HL-60 (cell line): Measurements from ENCODE around the gene KRT86.

Experiments
- DNase-seq, 2 experiments: peaks; one replicate each; pipeline ENCODE4 v3.0.0-alpha.2; 2010 to 2020; ENCODE audit warnings: low read depth in 1 of 2, low spot score in 1 of 2
- H3K27ac ChIP-seq: fragments of 250-450 bp; sonication (Bioruptor Pico); replicated peaks from 2 replicates; pipeline ENCODE4 v1.5.1; 2020; ENCODE audit warnings: mild to moderate bottlenecking, moderate library complexity
- H3K27me3 ChIP-seq: fragments of 250-450 bp; sonication (Bioruptor Pico); 2 replicates; pipeline ENCODE4 v1.5.1; 2021; ENCODE audit warnings: mild to moderate bottlenecking, moderate library complexity; ENCODE audit not compliant: insufficient read depth, poor library complexity, severe bottlenecking
- H3K4me3 ChIP-seq: replicated peaks from 2 replicates; pipeline ENCODE4 v1.5.1; 2011; ENCODE audit warnings: mild to moderate bottlenecking, control low read depth, low read length; ENCODE audit not compliant: insufficient read depth
- GABPA ChIP-seq: IDR thresholded peaks from 2 replicates; pipeline ENCODE4 v1.6.1; 2012; ENCODE audit warnings: low read depth
- POLR2AphosphoS5 ChIP-seq: IDR thresholded peaks from 2 replicates; pipeline ENCODE4 v1.6.1; 2012; ENCODE audit warnings: low read depth
- SPI1 ChIP-seq: IDR thresholded peaks from 2 replicates; pipeline ENCODE4 v1.6.1; 2012; ENCODE audit warnings: low read depth, mild to moderate bottlenecking, borderline replicate concordance
- TF ChIP-seq, protein P1 (sequence below): IDR thresholded peaks from one replicate; pipeline ENCODE4 v1.5.1; 2011; ENCODE audit warnings: low read length, control low read depth, inconsistent platforms; ENCODE audit not compliant: insufficient read depth
- TF ChIP-seq, protein P2 (sequence below): IDR thresholded peaks from 2 replicates; pipeline ENCODE4 v1.6.1; 2012; ENCODE audit warnings: low read depth; ENCODE audit not compliant: insufficient replicate concordance

KRT86 gene

DNA sequence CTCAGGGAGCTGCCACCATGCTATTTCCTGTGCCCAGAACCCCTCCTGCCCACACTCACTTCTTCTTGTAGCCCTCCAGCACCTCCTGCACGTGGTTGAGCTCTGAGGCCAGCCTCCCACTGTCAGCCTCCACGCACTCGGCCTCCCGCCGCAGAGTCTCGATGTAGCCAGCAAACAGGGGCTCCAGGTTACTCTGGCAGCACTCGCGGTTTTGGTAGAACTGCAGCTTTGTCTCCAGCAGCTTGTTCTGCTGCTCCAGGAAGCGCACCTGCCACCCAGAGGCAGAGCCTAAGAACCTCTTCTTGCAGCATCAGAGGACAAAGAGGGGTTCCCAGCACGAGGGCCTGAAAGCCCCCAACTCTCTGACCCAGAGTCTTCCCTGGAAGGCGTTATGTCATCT lies 44.7 kb downstream of the KRT86 start:
- Histone ChIP-seq H3K4me3 (no peak overlapping the region), H3K27ac (no peak overlapping the region), H3K27me3 (peaks cover 11% of the 10 kb centered on the region)
- DNase-seq = no peak
- TF ChIP-seq, protein P1, sequence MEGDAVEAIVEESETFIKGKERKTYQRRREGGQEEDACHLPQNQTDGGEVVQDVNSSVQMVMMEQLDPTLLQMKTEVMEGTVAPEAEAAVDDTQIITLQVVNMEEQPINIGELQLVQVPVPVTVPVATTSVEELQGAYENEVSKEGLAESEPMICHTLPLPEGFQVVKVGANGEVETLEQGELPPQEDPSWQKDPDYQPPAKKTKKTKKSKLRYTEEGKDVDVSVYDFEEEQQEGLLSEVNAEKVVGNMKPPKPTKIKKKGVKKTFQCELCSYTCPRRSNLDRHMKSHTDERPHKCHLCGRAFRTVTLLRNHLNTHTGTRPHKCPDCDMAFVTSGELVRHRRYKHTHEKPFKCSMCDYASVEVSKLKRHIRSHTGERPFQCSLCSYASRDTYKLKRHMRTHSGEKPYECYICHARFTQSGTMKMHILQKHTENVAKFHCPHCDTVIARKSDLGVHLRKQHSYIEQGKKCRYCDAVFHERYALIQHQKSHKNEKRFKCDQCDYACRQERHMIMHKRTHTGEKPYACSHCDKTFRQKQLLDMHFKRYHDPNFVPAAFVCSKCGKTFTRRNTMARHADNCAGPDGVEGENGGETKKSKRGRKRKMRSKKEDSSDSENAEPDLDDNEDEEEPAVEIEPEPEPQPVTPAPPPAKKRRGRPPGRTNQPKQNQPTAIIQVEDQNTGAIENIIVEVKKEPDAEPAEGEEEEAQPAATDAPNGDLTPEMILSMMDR = no peak
- TF ChIP-seq GABPA (no peak), SPI1 (no peak), POLR2AphosphoS5 (no peak)
- TF ChIP-seq, protein P2, sequence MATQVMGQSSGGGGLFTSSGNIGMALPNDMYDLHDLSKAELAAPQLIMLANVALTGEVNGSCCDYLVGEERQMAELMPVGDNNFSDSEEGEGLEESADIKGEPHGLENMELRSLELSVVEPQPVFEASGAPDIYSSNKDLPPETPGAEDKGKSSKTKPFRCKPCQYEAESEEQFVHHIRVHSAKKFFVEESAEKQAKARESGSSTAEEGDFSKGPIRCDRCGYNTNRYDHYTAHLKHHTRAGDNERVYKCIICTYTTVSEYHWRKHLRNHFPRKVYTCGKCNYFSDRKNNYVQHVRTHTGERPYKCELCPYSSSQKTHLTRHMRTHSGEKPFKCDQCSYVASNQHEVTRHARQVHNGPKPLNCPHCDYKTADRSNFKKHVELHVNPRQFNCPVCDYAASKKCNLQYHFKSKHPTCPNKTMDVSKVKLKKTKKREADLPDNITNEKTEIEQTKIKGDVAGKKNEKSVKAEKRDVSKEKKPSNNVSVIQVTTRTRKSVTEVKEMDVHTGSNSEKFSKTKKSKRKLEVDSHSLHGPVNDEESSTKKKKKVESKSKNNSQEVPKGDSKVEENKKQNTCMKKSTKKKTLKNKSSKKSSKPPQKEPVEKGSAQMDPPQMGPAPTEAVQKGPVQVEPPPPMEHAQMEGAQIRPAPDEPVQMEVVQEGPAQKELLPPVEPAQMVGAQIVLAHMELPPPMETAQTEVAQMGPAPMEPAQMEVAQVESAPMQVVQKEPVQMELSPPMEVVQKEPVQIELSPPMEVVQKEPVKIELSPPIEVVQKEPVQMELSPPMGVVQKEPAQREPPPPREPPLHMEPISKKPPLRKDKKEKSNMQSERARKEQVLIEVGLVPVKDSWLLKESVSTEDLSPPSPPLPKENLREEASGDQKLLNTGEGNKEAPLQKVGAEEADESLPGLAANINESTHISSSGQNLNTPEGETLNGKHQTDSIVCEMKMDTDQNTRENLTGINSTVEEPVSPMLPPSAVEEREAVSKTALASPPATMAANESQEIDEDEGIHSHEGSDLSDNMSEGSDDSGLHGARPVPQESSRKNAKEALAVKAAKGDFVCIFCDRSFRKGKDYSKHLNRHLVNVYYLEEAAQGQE = no peak

DNA sequence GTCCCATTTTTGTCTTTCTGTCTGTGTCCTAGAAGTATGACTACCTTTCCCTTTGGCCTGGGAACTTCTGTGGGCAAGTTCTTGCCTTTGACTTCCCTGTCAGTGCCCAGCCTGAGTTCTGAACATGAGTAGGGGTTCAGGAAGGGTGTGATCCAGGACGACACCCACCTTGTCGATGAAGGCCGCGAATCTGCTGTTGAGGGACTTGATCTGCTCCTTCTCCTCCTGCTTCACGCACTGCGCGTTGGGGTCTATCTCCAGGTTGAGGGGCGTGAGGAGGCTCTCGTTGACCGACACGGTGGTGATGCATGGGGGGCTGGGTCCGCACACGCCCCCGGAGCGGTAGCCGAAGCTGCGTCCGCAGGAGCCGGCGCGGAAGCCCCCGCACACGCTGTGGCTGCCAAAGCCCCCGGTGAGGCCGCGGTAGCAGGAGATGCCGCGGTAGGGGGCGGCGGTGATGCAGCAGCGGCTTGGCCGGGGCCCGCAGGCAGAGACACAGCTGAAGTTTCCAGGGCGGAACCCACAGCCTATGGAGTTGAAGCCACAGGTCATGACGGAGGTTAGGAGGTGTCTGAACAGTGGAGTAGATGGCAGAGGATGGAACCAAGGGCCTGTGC lies 46.4 kb downstream of the KRT86 start, which contains the start of gene KRT83:
Gene KRT83, minus strand, starts transcription at position 615 of the 617 bp plus-strand sequence. Its CDS starts 63 bp downstream, at position 552.
- Histone ChIP-seq H3K27ac (no peak within 1 kb of the TSS), H3K27me3 (peaks cover 16% of the 10 kb centered on the region), H3K4me3 (no peak within 1 kb of the TSS)
- TF ChIP-seq SPI1 (no peak), GABPA (no peak), POLR2AphosphoS5 (no peak)
- TF ChIP-seq, protein P1 = no peak
- TF ChIP-seq, protein P2 = no peak
- no peak for DNase-seq

DNA sequence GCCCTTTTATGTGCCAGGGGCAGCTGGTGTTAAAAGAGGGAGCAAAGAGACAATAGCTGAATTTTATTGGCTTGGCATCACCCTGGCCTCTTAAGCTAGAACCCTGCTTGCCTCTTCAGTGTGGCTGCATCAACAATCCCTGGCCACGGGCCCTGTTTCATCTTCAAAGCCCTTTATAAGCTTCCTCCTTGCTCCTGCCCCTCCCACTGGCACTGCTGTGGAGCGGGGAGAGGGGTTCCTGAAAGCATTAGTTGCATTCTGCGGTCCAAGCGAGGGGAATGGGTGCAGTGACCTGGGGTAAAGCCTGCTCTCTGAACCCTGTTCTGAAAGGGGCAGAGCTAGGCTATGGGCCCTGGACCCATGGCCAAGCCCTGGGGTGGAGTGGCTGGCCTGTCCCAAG lies 47.0 kb downstream of the KRT86 start:
- peaks cover 16% of the 10 kb centered on the region for H3K27me3 ChIP-seq
- H3K27ac ChIP-seq = no peak overlapping the region
- no peak for DNase-seq
- TF ChIP-seq GABPA (no peak), POLR2AphosphoS5 (no peak), SPI1 (no peak)
- TF ChIP-seq, protein P1 = no peak
- TF ChIP-seq, protein P2 = no peak
- no peak overlapping the region for H3K4me3 ChIP-seq
